HCT116 (cell line): ENCODE measurements around the gene SPDEF. TPM values are rescaled to one million over a fixed set of nuclear protein-coding genes. Genes with fewer than 3 reads are reported as not detected.

ENCODE experiments used
- ATAC-seq: fragments of 200-7000 bp; cut with Tn5 transposase; 2 replicates; pipeline ENCODE4 v1.9.1; 2020; ENCODE audit warnings: mild to moderate bottlenecking, moderate library complexity
- BruUV-seq: library from RNA; stranded (reverse); fragments of 400-500 nt; replicated peaks from 2 replicates; lab custom pipeline; 2021; lab: Mats Ljungman, UMichigan
- CTCF ChIA-PET: fragments of 300-600 bp; sonication (Branson Sonifier 250); formaldehyde crosslinking; loops from one replicate; lab custom pipeline; 2021; ENCODE audit warnings: antibody characterized with exemption; lab: Charles Lee
- POLR2A ChIA-PET: fragments of 300-600, 350-600 bp; sonication (Branson Sonifier 250); formaldehyde crosslinking; loops from one replicate; lab custom pipeline; 2021; ENCODE audit warnings: antibody characterized with exemption; lab: Charles Lee
- RAD21 ChIA-PET, 2 experiments: fragments of 300-600 bp; sonication (Branson Sonifier 250); formaldehyde crosslinking; loops; one replicate each; lab custom pipeline; 2023; ENCODE audit warnings: low total read pairs in 2 of 2; ENCODE audit not compliant: uncharacterized antibody in 2 of 2, unreplicated experiment in 2 of 2, low non-redundant PET in 1 of 2; lab: Charles Lee
- DNase-seq: peaks from one replicate; pipeline ENCODE4 v3.0.0-alpha.2; 2010; ENCODE audit warnings: low read depth, low spot score
- H2AFZ ChIP-seq: fragments of 200-600 bp; shearing (Covaris generic), sonication (generic); 2 replicates; pipeline ENCODE4 v1.6.1; 2017; ENCODE audit warnings: low read depth, mixed run types, mixed read lengths, antibody characterized with exemption, low read length; ENCODE audit not compliant: poor library complexity, severe bottlenecking
- H3K27ac ChIP-seq: 2 replicates; pipeline ENCODE4 v1.5.1; 2012; ENCODE audit warnings: low read depth, low read length
- H3K27me3 ChIP-seq: fragments of 200-600 bp; sonication (generic); 2 replicates; pipeline ENCODE4 v1.6.1; 2016; ENCODE audit warnings: mixed run types, low read length, mixed read lengths; ENCODE audit not compliant: insufficient read depth
- H3K36me3 ChIP-seq, 2 experiments: fragments of 200-500 bp in 1 of 2; fragments of 200-600 bp in 1 of 2; sonication (Bioruptor generic) in 1 of 2; sonication (generic) in 1 of 2; 2 replicates each; pipeline versions ENCODE4 v1.5.1 to v1.6.1; 2014 to 2016; ENCODE audit warnings: low read length in 2 of 2, inconsistent platforms in 1 of 2, mixed read lengths in 1 of 2, mixed run types in 1 of 2; ENCODE audit not compliant: insufficient read depth in 2 of 2, control insufficient read depth in 1 of 2
- H3K4me1 ChIP-seq, 2 experiments: fragments of 200-600 bp in 1 of 2; sonication (generic) in 1 of 2; 2 replicates each; pipeline versions ENCODE4 v1.5.1 to v1.6.1; 2012 to 2017; ENCODE audit warnings: low read length in 2 of 2, inconsistent platforms in 1 of 2, mild to moderate bottlenecking in 1 of 2, mixed read lengths in 1 of 2, mixed run types in 1 of 2, moderate library complexity in 1 of 2; ENCODE audit not compliant: insufficient read depth in 2 of 2, control insufficient read depth in 1 of 2
- H3K4me2 ChIP-seq: fragments of 200-600 bp; sonication (generic); 2 replicates; pipeline ENCODE4 v1.6.1; 2017; ENCODE audit warnings: mixed run types, low read length, mixed read lengths
- H3K4me3 ChIP-seq, 2 experiments: fragments of 200-600 bp in 1 of 2; sonication (generic) in 1 of 2; replicated peaks in 1 of 2; 2 replicates each; pipeline ENCODE4 v1.5.1; 2011 to 2016; ENCODE audit warnings: low read length in 2 of 2, control low read depth in 1 of 2, low read depth in 1 of 2, mild to moderate bottlenecking in 1 of 2, mixed read lengths in 1 of 2, mixed run types in 1 of 2
- H3K79me2 ChIP-seq: fragments of 200-600 bp; sonication (generic); 2 replicates; pipeline ENCODE4 v1.6.1; 2017; ENCODE audit warnings: mild to moderate bottlenecking, mixed run types, low read length, moderate library complexity, mixed read lengths; ENCODE audit not compliant: insufficient read depth
- H3K9ac ChIP-seq: fragments of 200-600 bp; sonication (generic); 2 replicates; pipeline ENCODE4 v1.6.1; 2016; ENCODE audit warnings: low read length, mixed read lengths
- H3K9me2 ChIP-seq: fragments of 200-600 bp; sonication (generic), shearing (Covaris generic); 2 replicates; pipeline ENCODE4 v1.6.1; 2017; ENCODE audit warnings: mixed run types, mild to moderate bottlenecking, moderate library complexity; ENCODE audit not compliant: insufficient read depth
- H3K9me3 ChIP-seq, 2 experiments: fragments of 200-500 bp in 1 of 2; fragments of 200-600 bp in 1 of 2; sonication (Bioruptor generic) in 1 of 2; sonication (generic) in 1 of 2; 2 replicates each; pipeline ENCODE4 v1.6.1; 2014 to 2017; ENCODE audit warnings: low read length in 2 of 2, mixed read lengths in 2 of 2, inconsistent platforms in 1 of 2, low read depth in 1 of 2, mild to moderate bottlenecking in 1 of 2, mixed run types in 1 of 2, moderate library complexity in 1 of 2; ENCODE audit not compliant: control insufficient read depth in 1 of 2, insufficient read depth in 1 of 2
- H4K20me1 ChIP-seq: fragments of 200-600 bp; sonication (generic), shearing (Covaris generic); 2 replicates; pipeline ENCODE4 v1.6.1; 2017; ENCODE audit warnings: mixed run types, mild to moderate bottlenecking, moderate library complexity; ENCODE audit not compliant: insufficient read depth
- CBX3 ChIP-seq: IDR thresholded peaks from 2 replicates; pipeline ENCODE4 v1.6.1; 2012; ENCODE audit warnings: low read depth
- CEBPB ChIP-seq: IDR thresholded peaks from 2 replicates; pipeline ENCODE4 v1.6.1; 2012; ENCODE audit warnings: low read depth
- EGR1 ChIP-seq: IDR thresholded peaks from 2 replicates; pipeline ENCODE4 v1.6.1; 2012; ENCODE audit warnings: low read depth
- ELF1 ChIP-seq: IDR thresholded peaks from 2 replicates; pipeline ENCODE4 v1.6.1; 2012; ENCODE audit warnings: low read depth, borderline replicate concordance
- EZH2phosphoT487 ChIP-seq: fragments of 200-600 bp; IDR thresholded peaks from 2 replicates; pipeline ENCODE4 v1.6.1; 2018; ENCODE audit warnings: antibody characterized with exemption, borderline replicate concordance
- JUND ChIP-seq: IDR thresholded peaks from 2 replicates; pipeline ENCODE4 v1.6.1; 2012
- MAX ChIP-seq: IDR thresholded peaks from 2 replicates; pipeline ENCODE4 v1.6.1; 2012
- POLR2A ChIP-seq: IDR thresholded peaks from 2 replicates; pipeline ENCODE4 v1.7.0; 2011; ENCODE audit warnings: borderline replicate concordance; ENCODE audit not compliant: insufficient read depth, insufficient read length; ENCODE audit errors: extremely low read depth
- POLR2AphosphoS5 ChIP-seq: IDR thresholded peaks from 2 replicates; pipeline ENCODE4 v1.6.1; 2011; ENCODE audit warnings: mild to moderate bottlenecking, low read depth, low read length, moderate library complexity
- RAD21 ChIP-seq: IDR thresholded peaks from 2 replicates; pipeline ENCODE4 v1.6.1; 2012; ENCODE audit warnings: low read depth, mild to moderate bottlenecking
- SIN3A ChIP-seq: IDR thresholded peaks from 2 replicates; pipeline ENCODE4 v1.6.1; 2012; ENCODE audit warnings: low read depth
- SP1 ChIP-seq: IDR thresholded peaks from 2 replicates; pipeline ENCODE4 v1.6.1; 2012; ENCODE audit warnings: low read depth
- TCF7L2 ChIP-seq: IDR thresholded peaks from 2 replicates; pipeline ENCODE4 v1.7.0; 2011; ENCODE audit warnings: borderline replicate concordance, inconsistent platforms; ENCODE audit not compliant: insufficient read depth, insufficient read length; ENCODE audit errors: extremely low read depth
- ZBTB33 ChIP-seq: IDR thresholded peaks from 2 replicates; pipeline ENCODE4 v1.6.1; 2011; ENCODE audit warnings: mild to moderate bottlenecking, low read length, moderate library complexity; ENCODE audit not compliant: insufficient replicate concordance; ENCODE audit errors: extremely low read depth
- ZFX ChIP-seq: fragments of 450-650 bp; IDR thresholded peaks from 2 replicates; pipeline ENCODE4 v1.6.1; 2017
- ZNF274 ChIP-seq: fragments of 200-500 bp; sonication (Bioruptor generic); IDR thresholded peaks from 2 replicates; pipeline ENCODE4 v1.6.1; 2014; ENCODE audit warnings: mild to moderate bottlenecking, low read depth, low read length, inconsistent platforms
- intact Hi-C: fragments of 100-400 bp; cut with micrococcal nuclease; formaldehyde crosslinking; loops from 2 replicates; pipeline ENCODE4 v1.10.0; 2022
- total RNA-seq: library from RNA; stranded (reverse); gene quantifications from one replicate; pipeline ENCODE4 v1.2.1, GENCODE V29; 2021; ENCODE audit not compliant: unreplicated experiment
- TF ChIP-seq, protein P1 (sequence below), 3 experiments: fragments of 200-600 bp in 1 of 3; sonication (generic) in 1 of 3; IDR thresholded peaks in 2 of 3; conservative IDR thresholded peaks in 1 of 3; 2 replicates each; pipeline ENCODE4 v1.5.1; 2012 to 2017; ENCODE audit warnings: low read depth in 2 of 3, low read length in 2 of 3, antibody characterized with exemption in 1 of 3, borderline replicate concordance in 1 of 3, control low read depth in 1 of 3, mild to moderate bottlenecking in 1 of 3, mixed read lengths in 1 of 3, mixed run types in 1 of 3, moderate library complexity in 1 of 3; ENCODE audit not compliant: insufficient read depth in 1 of 3

The SPDEF gene
- total RNA-seq, 1 experiment from 2014 or later, result 0.39 TPM

GRCh38 chr6:34491091-34491430, 65.1 kb downstream of the SPDEF start:
- DNase-seq, result no peak

DNA sequence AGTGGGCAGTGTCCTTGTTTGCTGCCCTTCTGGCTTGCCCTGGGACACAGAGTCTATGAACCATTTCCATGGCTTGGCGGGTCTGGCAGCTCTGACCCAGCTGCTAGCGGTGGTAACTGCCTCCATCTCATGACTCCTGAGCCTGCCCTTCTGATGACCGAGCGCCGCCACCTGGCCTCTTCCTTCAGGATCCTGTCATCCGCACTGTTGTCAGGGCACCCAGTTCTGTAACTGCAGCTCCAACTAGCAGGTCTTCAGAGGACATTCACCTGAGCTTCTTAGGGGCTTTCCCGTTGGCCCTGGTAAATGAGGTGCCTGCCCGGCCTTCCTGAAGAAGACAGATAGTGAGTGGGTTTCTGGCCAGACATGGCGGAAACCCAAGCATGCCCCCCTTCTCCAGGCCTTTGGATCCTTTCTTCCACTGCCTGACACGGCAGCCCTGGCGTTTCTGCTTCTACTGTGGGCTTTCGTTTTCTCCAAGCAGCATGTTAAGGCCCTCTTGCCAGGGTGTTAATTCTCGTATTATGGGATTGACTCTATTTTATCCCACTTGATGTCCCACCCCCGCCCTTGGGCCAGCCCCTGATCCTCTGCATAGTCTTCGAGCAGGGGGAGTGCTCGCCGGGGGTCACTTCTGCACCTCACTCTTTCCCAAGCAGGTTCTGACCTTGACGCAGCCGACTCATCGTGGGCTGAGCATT, 65.6 kb downstream of the SPDEF start:
- ChIA-PET RAD21 (no interaction called here), CTCF (no interaction called here), POLR2A (no interaction called here)
- intact Hi-C loops, result no loop called here
- DNase-seq (no peak), ATAC-seq (no peak)
- no TSS peak for BruUV-seq
- H3K4me1 ChIP-seq, result peaks cover 0 to 9% of the 10 kb centered on the region in 2 experiments; a peak in 1 of 4 replicates
- H4K20me1 ChIP-seq, result no peaks in the 10 kb centered on the region
- no peaks in the 10 kb centered on the region for H3K79me2 ChIP-seq
- H3K9me2 ChIP-seq, result no peaks in the 10 kb centered on the region
- no peak overlapping the region for H3K4me3 ChIP-seq
- no peak overlapping the region for H3K9ac ChIP-seq
- no peak overlapping the region for H3K4me2 ChIP-seq
- H3K9me3 ChIP-seq, result no peaks in the 10 kb centered on the region
- H2AFZ ChIP-seq, result no peak overlapping the region
- H3K27ac ChIP-seq, result no peak overlapping the region
- H3K27me3 ChIP-seq, result no peaks in the 10 kb centered on the region
- H3K36me3 ChIP-seq, result no peaks in the 10 kb centered on the region
- TF ChIP-seq SP1, result no peak
- no peak for TF ChIP-seq CBX3
- no peak for TF ChIP-seq SIN3A
- no peak for TF ChIP-seq POLR2AphosphoS5
- TF ChIP-seq CEBPB, result no peak
- no peak for TF ChIP-seq EGR1
- TF ChIP-seq RAD21, result no peak
- TF ChIP-seq ZBTB33, result no peak
- TF ChIP-seq MAX, result no peak
- no peak for TF ChIP-seq EZH2phosphoT487
- TF ChIP-seq ZFX, result no peak
- TF ChIP-seq TCF7L2, result no peak
- TF ChIP-seq, protein P1, sequence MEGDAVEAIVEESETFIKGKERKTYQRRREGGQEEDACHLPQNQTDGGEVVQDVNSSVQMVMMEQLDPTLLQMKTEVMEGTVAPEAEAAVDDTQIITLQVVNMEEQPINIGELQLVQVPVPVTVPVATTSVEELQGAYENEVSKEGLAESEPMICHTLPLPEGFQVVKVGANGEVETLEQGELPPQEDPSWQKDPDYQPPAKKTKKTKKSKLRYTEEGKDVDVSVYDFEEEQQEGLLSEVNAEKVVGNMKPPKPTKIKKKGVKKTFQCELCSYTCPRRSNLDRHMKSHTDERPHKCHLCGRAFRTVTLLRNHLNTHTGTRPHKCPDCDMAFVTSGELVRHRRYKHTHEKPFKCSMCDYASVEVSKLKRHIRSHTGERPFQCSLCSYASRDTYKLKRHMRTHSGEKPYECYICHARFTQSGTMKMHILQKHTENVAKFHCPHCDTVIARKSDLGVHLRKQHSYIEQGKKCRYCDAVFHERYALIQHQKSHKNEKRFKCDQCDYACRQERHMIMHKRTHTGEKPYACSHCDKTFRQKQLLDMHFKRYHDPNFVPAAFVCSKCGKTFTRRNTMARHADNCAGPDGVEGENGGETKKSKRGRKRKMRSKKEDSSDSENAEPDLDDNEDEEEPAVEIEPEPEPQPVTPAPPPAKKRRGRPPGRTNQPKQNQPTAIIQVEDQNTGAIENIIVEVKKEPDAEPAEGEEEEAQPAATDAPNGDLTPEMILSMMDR (IDR thresholded peaks at IDR 0.05 in 2 of 3, conservative IDR thresholded peaks at IDR 0.05 in 1 of 3; ENCODE audit: borderline replicate concordance in 1 of 3, insufficient read depth in 1 of 3, low read depth in 2 of 3, low read length in 2 of 3), result no peak
- TF ChIP-seq JUND, result no peak
- TF ChIP-seq ZNF274, result no peak
- no peak for TF ChIP-seq POLR2A
- TF ChIP-seq ELF1, result no peak

More at GRCh38 chr6:34491091-34491430, 65.1 kb downstream of the SPDEF start:
- ChIA-PET RAD21 (no interaction called here), POLR2A (no interaction called here), CTCF (no interaction called here)
- Histone ChIP-seq H3K9me3 (no peaks in the 10 kb centered on the region), H3K27ac (no peak overlapping the region), H4K20me1 (no peaks in the 10 kb centered on the region), H3K27me3 (no peaks in the 10 kb centered on the region), H3K4me3 (no peak overlapping the region), H3K79me2 (no peaks in the 10 kb centered on the region), H3K4me1 (peaks cover 0 to 9% of the 10 kb centered on the region in 2 experiments; a peak in 1 of 4 replicates), H3K9ac (no peak overlapping the region), H3K36me3 (no peaks in the 10 kb centered on the region), H3K4me2 (no peak overlapping the region), H3K9me2 (no peaks in the 10 kb centered on the region), H2AFZ (no peak overlapping the region)
- no TSS peak for BruUV-seq
- ATAC-seq, result no peak
- intact Hi-C loops, result no loop called here
- TF ChIP-seq TCF7L2 (no peak), SP1 (no peak), CBX3 (no peak), SIN3A (no peak)
